ENCODE measurements around the gene CCDC192. TPM values are rescaled to one million over a fixed set of nuclear protein-coding genes. Genes with fewer than 3 reads are reported as not detected.

CCDC192 gene
- total and polyA plus RNA-seq, 10 of the 15 experiments (the other 5 are each of a cell fraction or from before 2014, with no cell fraction given) = 0.20 to 0.79 (median 0.32) TPM; not detected in 4

DNA sequence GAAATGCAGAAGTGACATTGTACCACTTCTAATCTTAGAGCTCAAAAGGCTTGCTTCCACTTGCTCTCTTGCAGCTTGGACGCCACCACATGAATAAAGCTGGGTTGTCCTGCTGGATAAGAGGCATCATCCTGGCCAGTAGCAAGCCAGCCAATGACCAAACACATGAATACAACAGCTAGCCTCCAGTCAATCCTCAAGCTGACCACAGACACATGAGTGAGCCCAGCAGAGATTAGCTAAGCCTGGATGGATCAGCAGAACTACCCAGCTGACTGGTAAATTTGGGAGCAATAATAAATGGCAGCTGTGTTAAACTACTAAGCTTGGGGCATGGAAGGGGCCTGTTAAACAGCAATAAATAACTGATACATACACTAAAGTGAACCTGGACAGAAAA lies 259.3 kb downstream of the CCDC192 start (continued):
- TF ChIP-seq RB1 (IDR thresholded peaks at IDR 0.05; ENCODE audit: borderline replicate concordance) (no peak), REST (IDR thresholded peaks at IDR 0.05; ENCODE audit: low read depth, low read length) (no peak), IKZF1 (conservative IDR thresholded peaks at IDR 0.05) (no peak), ATF7 (IDR thresholded peaks at IDR 0.05; ENCODE audit: low read depth) (no peak), KLF5 (IDR thresholded peaks at IDR 0.05; ENCODE audit: partially characterized antibody) (no peak), HDAC6 (IDR thresholded peaks at IDR 0.05; ENCODE audit: unreplicated experiment) (no peak)

DNA sequence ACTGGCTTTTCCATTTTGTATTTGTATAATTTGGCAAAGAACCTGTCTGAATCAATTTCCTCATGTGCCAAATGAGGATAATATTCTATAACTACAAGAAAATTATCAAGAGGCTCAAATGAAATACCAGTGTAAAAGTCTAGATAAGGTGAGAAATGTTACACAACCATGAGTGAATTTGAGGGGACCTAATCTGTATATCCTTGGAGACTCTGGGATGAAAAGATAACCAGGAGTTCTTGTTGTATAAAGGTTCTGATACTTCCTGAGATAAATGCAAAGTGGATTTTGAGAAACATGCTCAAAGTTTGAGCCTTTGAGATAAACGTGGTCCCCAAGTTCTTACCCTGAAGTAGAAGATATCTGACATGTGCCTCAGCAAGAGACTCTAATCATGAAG lies 260.0 kb downstream of the CCDC192 start:
- H3K4me2 ChIP-seq (ENCODE audit: control insufficient read depth, insufficient read depth) = no peak overlapping the region
- no peaks in the 10 kb centered on the region for H3K4me1 ChIP-seq (ENCODE audit: control insufficient read depth, insufficient read depth, low read length)
- no peaks in the 10 kb centered on the region for H4K20me1 ChIP-seq (ENCODE audit: control insufficient read depth, insufficient read depth)
- H3K9me3 ChIP-seq (replicated peaks; ENCODE audit: control insufficient read depth, insufficient read depth, low read length) = no peaks in the 10 kb centered on the region; the same call in 2 of the 3 replicates
- peaks cover 0 to 3% of the 10 kb centered on the region in 2 experiments; a peak in 2 of 4 replicates for H3K36me3 ChIP-seq (ENCODE audit: control insufficient read depth in 2 of 2, insufficient read depth in 2 of 2, low read length in 1 of 2)
- ATAC-seq (no peak), FAIRE-seq (no peak), DNase-seq (ENCODE audit: low read depth, low spot score) (no peak)
- ChIA-PET CTCF (interaction anchor here (0.6 to 1.1 kb wide), 2 partner anchors 14 to 16 kb away, joined by 3 to 6 read pairs; no protein-coding TSS in a partner anchor), RAD21 (ENCODE audit: unreplicated experiment) (no interaction called here), POLR2A (no interaction called here), SMC1A (ENCODE audit: uncharacterized antibody, unreplicated experiment) (interaction anchor here (1.0 to 1.2 kb wide), 2 partner anchors 13 to 46 kb away, joined by 3 to 7 read pairs; no protein-coding TSS in a partner anchor)
- 100% methylated on average over 1 of the region's 1 CpG for WGBS (ENCODE audit: insufficient coverage, insufficient replicate concordance, low lambda C conversion rate, missing lambda C conversion rate)
- no peaks in the 10 kb centered on the region for H3K27me3 ChIP-seq (replicated peaks in 1 of 2; ENCODE audit: control insufficient read depth in 2 of 2, insufficient read depth in 2 of 2, low read length in 1 of 2)
- no peak overlapping the region for H3K4me3 ChIP-seq
- no peak overlapping the region for H3K27ac ChIP-seq (ENCODE audit: control insufficient read depth, insufficient read depth)
- in situ Hi-C loops (cut with MboI) = no loop called here
- intact Hi-C loops (cut with micrococcal nuclease; ENCODE audit: unreplicated experiment) = no loop called here
- H3K79me2 ChIP-seq (ENCODE audit: control insufficient read depth, insufficient read depth, low read length) = no peaks in the 10 kb centered on the region
- no peak overlapping the region for H2AFZ ChIP-seq (ENCODE audit: control insufficient read depth, low read depth, low read length)
- BruUV-seq (replicated peaks) = no TSS peak
- no peak overlapping the region for H3K9ac ChIP-seq (ENCODE audit: control insufficient read depth, insufficient read depth, low read length)
- TF ChIP-seq ZNF622 (IDR thresholded peaks at IDR 0.05) = no peak
- no peak for TF ChIP-seq YY1 (IDR thresholded peaks at IDR 0.05; ENCODE audit: low read depth, low read length)
- TF ChIP-seq BHLHE40 (IDR thresholded peaks at IDR 0.05; ENCODE audit: borderline replicate concordance in 1 of 2, low read depth in 2 of 2, low read length in 1 of 2) = no peak
- no peak for TF ChIP-seq DPF2 (IDR thresholded peaks at IDR 0.05)
- no peak for TF ChIP-seq IKZF1 (conservative IDR thresholded peaks at IDR 0.05)
- no peak for TF ChIP-seq POLR2A (IDR thresholded peaks at IDR 0.05; ENCODE audit: low read depth, low read length)
- no peak for TF ChIP-seq HDGF (IDR thresholded peaks at IDR 0.05)
- TF ChIP-seq POU2F2 (IDR thresholded peaks at IDR 0.05; ENCODE audit: borderline replicate concordance, low read depth, low read length) = no peak
- TF ChIP-seq POLR2AphosphoS2 (IDR thresholded peaks at IDR 0.05; ENCODE audit: low read depth, low read length) = no peak
- no peak for TF ChIP-seq KDM1A (IDR thresholded peaks at IDR 0.05; ENCODE audit: borderline replicate concordance)
- no peak for TF ChIP-seq CUX1 (IDR thresholded peaks at IDR 0.05; ENCODE audit: insufficient replicate concordance, low read depth, low read length)

Measured in GM12878 (cell line).